Adrenal gland (tissue), 5 donors: ENCODE measurements around the gene DCLK3.

Experiments
- POLR2A ChIP-seq, 2 donors: fragments of 450-650 bp; IDR thresholded peaks; one replicate each; pipeline ENCODE4 v1.6.1; 2017; ENCODE audit warnings: antibody characterized with exemption in 2 of 2, mild to moderate bottlenecking in 2 of 2, moderate library complexity in 1 of 2
- TF ChIP-seq, protein P1 (sequence below), 6 experiments: fragments of 450-650 bp in 4 of 6; fragments of 200-600 bp in 2 of 6; sonication (generic) in 1 of 6; IDR thresholded peaks; 1 replicate in 5 of 6; 2 replicates in 1 of 6; pipeline versions ENCODE4 v1.5.1 to v1.8.0; 2016 to 2021; ENCODE audit warnings: antibody characterized with exemption in 6 of 6, mild to moderate bottlenecking in 2 of 6, moderate library complexity in 1 of 6
- donor health status: DM: no; HTN: no; CAD: no.

DNA sequence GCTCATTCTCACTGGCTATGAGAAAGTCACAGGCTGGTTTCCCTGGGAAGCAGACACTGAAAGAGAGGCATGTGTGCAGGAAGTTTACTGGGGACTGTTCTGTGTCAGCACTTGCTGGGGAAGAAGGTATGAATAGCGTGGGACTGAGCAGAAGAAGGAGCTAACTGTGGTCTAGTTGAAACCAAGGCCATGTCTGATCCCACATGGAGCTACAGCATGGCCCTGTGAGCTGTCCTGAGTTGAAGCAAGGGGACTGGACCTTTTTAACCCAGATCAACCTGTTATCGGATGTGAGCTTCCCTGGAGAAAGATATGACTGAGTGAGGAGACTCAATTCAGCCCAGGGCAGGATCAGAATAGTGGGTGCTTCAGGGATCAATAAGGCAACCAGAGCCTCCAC is 53.7 kb downstream of the DCLK3 start:
- TF ChIP-seq, protein P1, sequence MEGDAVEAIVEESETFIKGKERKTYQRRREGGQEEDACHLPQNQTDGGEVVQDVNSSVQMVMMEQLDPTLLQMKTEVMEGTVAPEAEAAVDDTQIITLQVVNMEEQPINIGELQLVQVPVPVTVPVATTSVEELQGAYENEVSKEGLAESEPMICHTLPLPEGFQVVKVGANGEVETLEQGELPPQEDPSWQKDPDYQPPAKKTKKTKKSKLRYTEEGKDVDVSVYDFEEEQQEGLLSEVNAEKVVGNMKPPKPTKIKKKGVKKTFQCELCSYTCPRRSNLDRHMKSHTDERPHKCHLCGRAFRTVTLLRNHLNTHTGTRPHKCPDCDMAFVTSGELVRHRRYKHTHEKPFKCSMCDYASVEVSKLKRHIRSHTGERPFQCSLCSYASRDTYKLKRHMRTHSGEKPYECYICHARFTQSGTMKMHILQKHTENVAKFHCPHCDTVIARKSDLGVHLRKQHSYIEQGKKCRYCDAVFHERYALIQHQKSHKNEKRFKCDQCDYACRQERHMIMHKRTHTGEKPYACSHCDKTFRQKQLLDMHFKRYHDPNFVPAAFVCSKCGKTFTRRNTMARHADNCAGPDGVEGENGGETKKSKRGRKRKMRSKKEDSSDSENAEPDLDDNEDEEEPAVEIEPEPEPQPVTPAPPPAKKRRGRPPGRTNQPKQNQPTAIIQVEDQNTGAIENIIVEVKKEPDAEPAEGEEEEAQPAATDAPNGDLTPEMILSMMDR (IDR thresholded peaks at IDR 0.05) = no peak
- TF ChIP-seq POLR2A (IDR thresholded peaks at IDR 0.05) = no peak
